ENCODE data around the gene CCDC192. TPM values are rescaled to one million over a fixed set of nuclear protein-coding genes. Genes with fewer than 3 reads are reported as not detected.

Gene CCDC192
- total RNA-seq, 1 donor from 2014 or later = not detected

DNA sequence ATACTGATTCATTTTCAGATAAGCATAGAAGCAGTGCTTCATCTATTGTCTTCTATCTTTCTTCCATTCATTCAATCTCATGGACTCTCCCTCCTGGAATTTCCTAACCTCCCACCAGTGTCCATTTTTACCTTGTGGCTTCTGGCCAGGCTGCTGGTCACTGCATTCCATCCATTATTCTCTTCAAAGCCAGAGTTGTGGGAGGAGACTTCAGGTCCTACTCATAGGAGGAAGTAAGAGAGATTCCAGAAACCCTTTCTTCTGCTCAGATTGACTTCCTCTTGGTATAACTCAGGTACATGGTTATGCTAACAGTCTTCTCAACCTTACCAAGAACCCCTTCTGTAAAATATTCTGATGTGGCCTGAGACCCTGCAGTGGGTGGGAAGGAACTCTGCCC, 227.1 kb downstream of the CCDC192 start:
- H3K4me3 ChIP-seq = no peak overlapping the region
- intact Hi-C loops (cut with DNase I) = no loop called here
- DNase-seq (ENCODE audit: extremely low spot score in 2 of 2) = no peak
- no peaks in the 10 kb centered on the region for H3K36me3 ChIP-seq
- no peak overlapping the region for H3K27ac ChIP-seq
- H3K27me3 ChIP-seq = no peaks in the 10 kb centered on the region
- H3K9me3 ChIP-seq = no peaks in the 10 kb centered on the region
- H3K4me1 ChIP-seq = no peaks in the 10 kb centered on the region
- TF ChIP-seq POLR2AphosphoS5 (IDR thresholded peaks at IDR 0.05; ENCODE audit: insufficient read depth in 1 of 2, low read depth in 1 of 2) (no peak), POLR2A (IDR thresholded peaks at IDR 0.05) (no peak)
- TF ChIP-seq, protein P1, sequence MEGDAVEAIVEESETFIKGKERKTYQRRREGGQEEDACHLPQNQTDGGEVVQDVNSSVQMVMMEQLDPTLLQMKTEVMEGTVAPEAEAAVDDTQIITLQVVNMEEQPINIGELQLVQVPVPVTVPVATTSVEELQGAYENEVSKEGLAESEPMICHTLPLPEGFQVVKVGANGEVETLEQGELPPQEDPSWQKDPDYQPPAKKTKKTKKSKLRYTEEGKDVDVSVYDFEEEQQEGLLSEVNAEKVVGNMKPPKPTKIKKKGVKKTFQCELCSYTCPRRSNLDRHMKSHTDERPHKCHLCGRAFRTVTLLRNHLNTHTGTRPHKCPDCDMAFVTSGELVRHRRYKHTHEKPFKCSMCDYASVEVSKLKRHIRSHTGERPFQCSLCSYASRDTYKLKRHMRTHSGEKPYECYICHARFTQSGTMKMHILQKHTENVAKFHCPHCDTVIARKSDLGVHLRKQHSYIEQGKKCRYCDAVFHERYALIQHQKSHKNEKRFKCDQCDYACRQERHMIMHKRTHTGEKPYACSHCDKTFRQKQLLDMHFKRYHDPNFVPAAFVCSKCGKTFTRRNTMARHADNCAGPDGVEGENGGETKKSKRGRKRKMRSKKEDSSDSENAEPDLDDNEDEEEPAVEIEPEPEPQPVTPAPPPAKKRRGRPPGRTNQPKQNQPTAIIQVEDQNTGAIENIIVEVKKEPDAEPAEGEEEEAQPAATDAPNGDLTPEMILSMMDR (IDR thresholded peaks at IDR 0.05) = no peak

DNA sequence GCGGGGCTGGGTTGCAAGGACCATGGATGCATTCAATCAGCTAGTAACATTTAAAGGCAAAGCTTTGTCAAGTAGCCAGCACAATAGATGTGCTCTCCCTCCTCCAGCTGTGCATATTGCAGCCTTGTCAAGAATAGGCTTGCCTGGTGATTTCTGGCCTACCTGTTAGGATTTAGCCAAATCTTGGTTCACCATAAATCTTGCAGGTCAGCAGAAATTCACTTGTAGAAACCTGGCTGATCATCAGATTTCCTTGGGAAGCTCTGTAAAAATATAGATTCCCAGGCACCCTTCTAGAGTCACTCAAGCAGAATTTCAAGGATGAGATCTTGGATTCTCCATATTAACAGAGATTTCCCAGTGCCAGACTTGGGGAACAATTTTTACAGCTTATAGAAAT, 228.2 kb downstream of the CCDC192 start:
- TF ChIP-seq POLR2AphosphoS5 (IDR thresholded peaks at IDR 0.05; ENCODE audit: insufficient read depth in 1 of 2, low read depth in 1 of 2) (no peak), POLR2A (IDR thresholded peaks at IDR 0.05) (no peak)
- TF ChIP-seq, protein P1 (IDR thresholded peaks at IDR 0.05) = no peak
- DNase-seq (ENCODE audit: extremely low spot score in 2 of 2) = no peak
- no peaks in the 10 kb centered on the region for H3K4me1 ChIP-seq
- no peaks in the 10 kb centered on the region for H3K36me3 ChIP-seq
- H3K27me3 ChIP-seq = no peaks in the 10 kb centered on the region
- intact Hi-C loops (cut with DNase I) = no loop called here
- no peak overlapping the region for H3K27ac ChIP-seq
- H3K4me3 ChIP-seq = no peak overlapping the region
- H3K9me3 ChIP-seq = no peaks in the 10 kb centered on the region

DNA sequence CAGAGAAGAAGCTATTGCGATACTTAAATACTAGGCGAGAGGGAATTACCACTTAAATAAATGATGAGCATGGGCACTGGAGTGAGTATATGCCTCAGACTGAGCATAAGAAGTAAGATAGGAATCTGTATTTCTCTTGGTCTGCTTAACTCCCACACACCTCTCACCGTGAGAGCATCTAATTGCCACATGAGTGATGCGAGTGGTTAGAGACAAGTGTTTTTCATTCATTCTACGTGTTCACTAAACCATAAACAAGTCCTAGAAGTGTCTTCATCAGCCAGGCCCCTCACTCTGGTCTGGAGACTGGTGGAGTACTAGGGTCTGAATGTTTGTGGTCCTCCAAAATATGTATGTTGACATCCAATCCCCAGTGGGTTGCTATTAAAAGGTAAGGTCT, 230.2 kb downstream of the CCDC192 start:
- H3K4me3 ChIP-seq = no peak overlapping the region
- no peak for DNase-seq (ENCODE audit: extremely low spot score in 2 of 2)
- TF ChIP-seq POLR2A (IDR thresholded peaks at IDR 0.05) = no peak
- TF ChIP-seq, protein P1 (IDR thresholded peaks at IDR 0.05) = no peak
- no peak for TF ChIP-seq POLR2AphosphoS5 (IDR thresholded peaks at IDR 0.05; ENCODE audit: insufficient read depth in 1 of 2, low read depth in 1 of 2)
- H3K9me3 ChIP-seq = no peaks in the 10 kb centered on the region
- no peaks in the 10 kb centered on the region for H3K36me3 ChIP-seq
- no peaks in the 10 kb centered on the region for H3K27me3 ChIP-seq
- intact Hi-C loops (cut with DNase I) = no loop called here
- no peaks in the 10 kb centered on the region for H3K4me1 ChIP-seq
- H3K27ac ChIP-seq = no peak overlapping the region

DNA sequence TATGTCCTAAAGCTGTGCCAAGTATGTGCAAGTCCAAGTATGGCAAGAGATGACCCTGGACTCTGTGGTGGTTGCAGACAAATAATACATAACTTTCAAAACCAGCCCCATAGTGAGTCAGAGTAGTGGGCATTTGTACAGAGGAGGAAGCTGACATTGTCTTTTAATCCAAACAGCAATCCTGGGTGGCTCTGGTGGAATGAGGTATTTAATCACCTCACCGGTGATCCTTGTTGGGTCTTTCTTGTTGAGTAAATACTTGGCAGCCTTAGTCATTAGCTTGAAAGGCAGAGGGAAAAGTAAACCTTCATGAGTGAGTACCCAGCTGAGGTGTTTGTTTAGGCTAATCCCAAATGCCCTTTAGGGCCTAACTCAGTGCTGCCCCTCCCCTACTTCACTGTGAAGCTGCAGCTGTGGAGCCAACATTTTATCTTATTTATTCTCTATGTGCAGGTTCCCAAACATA, 231.6 kb downstream of the CCDC192 start:
- Histone ChIP-seq H3K4me1 (no peaks in the 10 kb centered on the region), H3K36me3 (no peaks in the 10 kb centered on the region), H3K4me3 (no peak overlapping the region), H3K27ac (no peak overlapping the region), H3K27me3 (no peaks in the 10 kb centered on the region), H3K9me3 (no peaks in the 10 kb centered on the region)
- intact Hi-C loops (cut with DNase I) = no loop called here
- no peak for DNase-seq (ENCODE audit: extremely low spot score in 2 of 2)
- TF ChIP-seq POLR2A (IDR thresholded peaks at IDR 0.05) (no peak), POLR2AphosphoS5 (IDR thresholded peaks at IDR 0.05; ENCODE audit: insufficient read depth in 1 of 2, low read depth in 1 of 2) (no peak)
- TF ChIP-seq, protein P1 (IDR thresholded peaks at IDR 0.05) = no peak

DNA sequence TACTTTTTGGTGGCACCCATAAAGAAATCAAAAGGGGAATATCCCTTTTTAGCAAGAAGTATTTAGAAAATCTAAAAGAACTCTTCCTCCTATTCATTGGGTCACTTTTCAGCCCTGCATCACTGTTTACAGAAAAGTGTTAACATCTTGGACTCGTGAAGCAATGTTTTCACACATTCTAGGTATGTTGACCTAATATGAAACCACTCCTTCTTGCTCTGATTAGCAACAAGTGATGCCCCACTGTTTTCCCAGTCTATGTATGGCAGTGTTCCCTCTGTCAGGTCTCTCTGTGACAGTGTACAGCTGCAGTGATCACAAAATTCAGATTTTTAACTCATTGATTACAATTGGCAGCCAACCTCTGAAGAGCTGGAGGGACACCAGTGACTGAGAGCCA, 232.2 kb downstream of the CCDC192 start:
- H3K4me3 ChIP-seq = no peak overlapping the region
- no peaks in the 10 kb centered on the region for H3K27me3 ChIP-seq
- DNase-seq (ENCODE audit: extremely low spot score in 2 of 2) = no peak
- no peaks in the 10 kb centered on the region for H3K9me3 ChIP-seq
- no peaks in the 10 kb centered on the region for H3K36me3 ChIP-seq
- no peak for TF ChIP-seq POLR2AphosphoS5 (IDR thresholded peaks at IDR 0.05; ENCODE audit: insufficient read depth in 1 of 2, low read depth in 1 of 2)
- no peak for TF ChIP-seq POLR2A (IDR thresholded peaks at IDR 0.05)
- TF ChIP-seq, protein P1 (IDR thresholded peaks at IDR 0.05) = no peak
- no peaks in the 10 kb centered on the region for H3K4me1 ChIP-seq
- H3K27ac ChIP-seq = no peak overlapping the region
- intact Hi-C loops (cut with DNase I) = no loop called here

Data from vagina (tissue), 2 donors.